ENCODE data around the gene DHRS12. TPM values are rescaled to one million over a fixed set of nuclear protein-coding genes. Genes with fewer than 3 reads are reported as not detected.

Gene DHRS12
- total RNA-seq, 2 experiments from 2014 or later = 5.3 to 5.4 TPM

- CTCF ChIA-PET = interaction anchor here (0.9 to 4.0 kb wide), 16 partner anchors 10 to 312 kb away, joined by 3 to 20 read pairs (median 4); no protein-coding TSS in a partner anchor
- POLR2A ChIA-PET = no interaction called here
Observed at GRCh38 chr13:51815848-51816247, 11.9 kb upstream of the DHRS12 start.

- ChIA-PET POLR2A (no interaction called here), CTCF (interaction anchor here (0.9 to 4.0 kb wide), 19 partner anchors 9 to 314 kb away, joined by 3 to 20 read pairs (median 4); partner anchors contain the start of genes ALG11 and NEK5)
Observed at GRCh38 chr13:51814825-51815650, 11.1 kb upstream of the DHRS12 start.

DNA sequence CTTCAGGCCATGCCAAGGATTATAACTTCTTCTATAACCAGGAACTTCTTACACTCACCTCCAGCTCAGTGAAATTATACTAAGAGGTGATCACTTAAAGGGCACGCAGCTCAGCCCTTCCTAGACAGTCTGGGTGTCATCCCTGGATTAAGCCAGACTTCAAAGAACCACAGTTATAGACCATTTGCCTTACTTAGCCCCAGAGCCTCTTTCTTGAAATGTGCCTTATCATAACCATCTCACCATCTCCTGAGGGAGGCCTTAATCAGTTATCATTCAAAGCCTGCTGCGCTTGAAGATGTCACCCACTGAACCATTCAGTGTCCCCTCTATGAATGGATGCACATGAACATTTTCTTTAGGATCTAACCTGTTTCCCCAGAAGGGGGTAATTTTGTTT, 10.1 kb upstream of the DHRS12 start:
- ChIA-PET CTCF (interaction anchor here (1.0 to 4.0 kb wide), 7 partner anchors 8 to 315 kb away, joined by 3 to 20 read pairs (median 7); partner anchors contain the start of genes ALG11 and NEK5), POLR2A (no interaction called here)

- POLR2A ChIA-PET = no interaction called here
- CTCF ChIA-PET = interaction anchor here (1.2 kb wide), 1 partner anchor 14 kb away, joined by 3 read pairs; no protein-coding TSS in a partner anchor
Observed at GRCh38 chr13:51811920-51812451, 8.0 kb upstream of the DHRS12 start.

DNA sequence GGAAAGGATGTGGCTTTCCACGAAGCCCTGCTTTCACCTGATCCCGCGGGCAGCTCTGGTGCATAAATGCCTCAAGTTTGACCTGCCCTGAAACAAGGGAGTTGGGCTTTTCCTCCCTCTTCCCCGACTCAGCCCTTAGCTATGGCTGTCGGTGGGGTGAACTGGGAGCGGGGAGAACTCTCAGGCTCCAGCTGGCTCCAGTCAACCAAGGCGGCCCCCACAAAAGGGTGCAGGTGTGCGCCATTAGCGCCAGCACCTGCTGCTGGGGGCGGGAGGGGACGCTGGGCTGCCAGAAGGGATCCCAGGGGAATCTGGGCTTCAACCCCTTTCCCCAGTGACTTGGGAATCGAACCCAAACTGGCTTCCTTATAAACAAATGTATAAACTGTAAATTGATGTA, 7.1 kb upstream of the DHRS12 start:
- ChIA-PET POLR2A (no interaction called here), CTCF (interaction anchor here (1.9 kb wide), 1 partner anchor 9 kb away, joined by 6 read pairs; no protein-coding TSS in a partner anchor)

- ChIA-PET POLR2A (no interaction called here), CTCF (interaction anchor here (1.9 kb wide), 1 partner anchor 12 kb away, joined by 6 read pairs; no protein-coding TSS in a partner anchor)
Observed at GRCh38 chr13:51808811-51809210, 4.8 kb upstream of the DHRS12 start.

GRCh38 chr13:51807041-51807440, 3.1 kb upstream of the DHRS12 start:
- ChIA-PET CTCF (interaction anchor here (2.7 kb wide), 1 partner anchor 8 kb away, joined by 13 read pairs; no protein-coding TSS in a partner anchor), POLR2A (no interaction called here)

DNA sequence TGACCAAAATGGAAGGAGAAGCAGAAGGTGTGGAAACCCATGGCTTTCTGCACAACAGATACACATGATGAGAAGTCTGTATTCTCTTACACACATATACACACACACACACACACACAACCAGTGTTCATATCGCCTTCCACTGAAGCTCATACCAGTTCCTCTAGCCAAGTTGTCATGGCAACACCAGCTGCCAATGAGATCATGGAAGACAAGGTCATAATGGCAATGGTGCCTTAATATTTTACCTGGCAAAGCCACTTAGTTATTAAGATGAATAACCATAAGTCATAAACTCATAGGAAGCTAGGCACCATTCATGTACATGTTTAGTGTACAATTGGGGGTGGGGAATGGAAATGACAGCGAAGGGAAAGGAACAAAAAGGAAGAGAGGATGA, 2.6 kb upstream of the DHRS12 start:
- ChIA-PET POLR2A (no interaction called here), CTCF (interaction anchor here (1.8 to 2.7 kb wide), 2 partner anchors 8 to 13 kb away, joined by 4 to 13 read pairs; no protein-coding TSS in a partner anchor)

DNA sequence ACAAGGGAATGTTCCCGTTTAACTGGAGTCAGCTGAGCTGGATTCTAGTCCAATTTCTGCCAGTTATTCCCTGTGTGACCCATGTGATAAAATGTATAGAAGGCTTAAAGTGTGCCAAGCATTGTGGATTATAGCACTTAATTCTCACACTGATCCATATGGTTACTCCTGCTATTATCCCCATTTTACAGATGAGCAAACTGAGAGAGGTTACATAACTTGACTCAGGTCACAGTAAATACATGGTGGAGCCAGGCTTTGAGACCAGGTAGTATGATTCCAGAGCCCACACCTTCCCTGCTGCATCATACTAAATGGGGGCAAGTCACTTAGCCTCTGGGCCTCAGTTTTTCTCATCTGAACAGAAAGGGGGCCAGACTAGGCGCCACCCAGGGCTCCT, 2.0 kb upstream of the DHRS12 start:
- CTCF ChIA-PET = interaction anchor here (1.2 to 2.7 kb wide), 3 partner anchors 9 to 20 kb away, joined by 3 to 13 read pairs (median 4); no protein-coding TSS in a partner anchor

GRCh38 chr13:51805313-51805712, 1.4 kb upstream of the DHRS12 start:
- POLR2A ChIA-PET = interaction anchor here (0.6 to 1.7 kb wide), 3 partner anchors 20 to 352 kb away, joined by 5 to 7 read pairs (median 5); no protein-coding TSS in a partner anchor
- CTCF ChIA-PET = interaction anchor here (1.2 to 2.7 kb wide), 3 partner anchors 9 to 21 kb away, joined by 3 to 13 read pairs (median 4); no protein-coding TSS in a partner anchor

More for the DNA sequence above, 2.0 kb upstream of the DHRS12 start:
- POLR2A ChIA-PET = interaction anchor here (0.6 to 1.7 kb wide), 3 partner anchors 20 to 352 kb away, joined by 5 to 7 read pairs (median 5); no protein-coding TSS in a partner anchor

DNA sequence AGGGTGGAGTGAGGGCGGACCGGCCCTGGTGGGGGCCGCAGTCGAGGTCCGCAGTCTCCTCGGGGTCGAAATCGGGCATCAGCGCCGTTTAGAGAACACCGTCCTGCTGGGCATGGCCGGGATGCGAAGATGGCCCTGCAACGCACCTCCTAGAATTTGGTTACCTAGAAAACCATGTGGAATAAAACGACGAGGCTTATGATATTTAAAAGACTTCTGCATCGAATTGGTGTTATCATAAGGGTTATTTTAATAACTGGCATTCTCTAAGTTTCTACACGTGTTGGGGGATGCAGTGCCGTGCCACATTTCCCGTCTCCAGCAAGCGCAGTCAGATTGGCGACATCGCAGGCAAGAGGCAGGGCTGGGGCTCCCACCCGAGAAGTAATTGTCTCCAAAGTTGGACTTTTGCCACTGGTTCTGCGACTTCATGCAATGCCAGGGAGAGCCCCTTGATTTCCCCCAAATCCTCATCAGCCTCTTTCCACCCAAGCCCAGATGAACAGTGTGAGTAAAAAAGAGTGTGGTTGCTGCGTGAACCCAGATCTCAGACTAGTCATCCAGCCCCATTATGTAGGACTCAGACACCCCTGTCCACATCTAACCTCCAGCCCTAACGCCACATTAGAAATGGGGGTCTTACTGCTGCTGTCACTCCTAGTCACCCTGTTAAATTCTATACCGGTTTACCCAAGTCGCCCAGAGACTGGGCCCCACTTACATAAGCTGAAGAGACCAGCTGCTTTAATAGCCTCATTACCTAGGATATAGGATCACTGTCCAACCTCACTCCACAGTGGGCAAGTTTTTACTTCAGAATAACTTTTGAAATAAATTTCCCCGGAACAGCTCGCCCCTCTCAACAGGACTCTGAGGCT, 571 bp upstream of the DHRS12 start:
- ChIA-PET CTCF (interaction anchor here (1.2 to 2.7 kb wide), 3 partner anchors 10 to 21 kb away, joined by 3 to 13 read pairs (median 4); no protein-coding TSS in a partner anchor), POLR2A (interaction anchor here (1.2 to 1.7 kb wide), 2 partner anchors 21 to 351 kb away, joined by 5 to 7 read pairs; no protein-coding TSS in a partner anchor)

DNA sequence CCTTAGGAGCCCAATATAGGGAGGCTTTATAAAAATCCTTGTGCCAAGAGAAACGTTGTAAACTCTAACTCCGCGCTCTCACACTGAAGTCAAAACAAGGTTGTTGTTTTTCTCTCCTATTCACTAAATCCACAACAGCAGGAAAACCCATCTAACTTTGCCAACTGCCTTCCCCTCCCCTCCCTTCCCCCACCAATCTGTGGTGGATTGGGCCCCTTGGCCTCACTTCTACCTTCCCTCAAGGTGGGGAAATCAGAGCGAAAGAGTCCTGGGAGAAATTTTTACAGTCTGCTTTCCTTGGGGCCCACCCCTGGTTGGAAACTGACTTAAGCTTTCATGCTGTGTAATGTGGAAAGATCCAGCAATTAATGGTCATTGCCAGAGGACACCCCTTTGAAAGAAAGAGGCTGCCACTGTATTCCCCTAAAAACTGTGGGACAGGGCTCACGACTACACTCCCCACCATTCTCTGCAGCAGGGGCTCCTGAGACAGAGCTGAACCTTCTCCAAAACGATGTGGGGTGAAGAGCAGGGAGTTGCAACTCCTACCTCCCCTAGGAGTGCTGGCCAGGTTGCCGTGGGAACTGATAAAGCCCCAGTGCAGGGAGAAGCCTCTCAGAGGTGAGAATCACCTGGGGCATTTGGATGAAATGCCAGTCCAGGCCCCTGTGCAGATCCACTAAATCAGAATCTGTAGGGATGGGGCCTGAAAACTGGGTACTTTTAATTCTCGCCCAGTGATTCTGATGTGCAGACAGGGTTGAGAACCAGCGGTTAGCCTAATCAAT, 1.1 kb downstream of the DHRS12 start:
- ChIA-PET CTCF (interaction anchor here (0.7 to 1.3 kb wide), 4 partner anchors 45 to 448 kb away, joined by 3 read pairs; no protein-coding TSS in a partner anchor), POLR2A (interaction anchor here (0.7 to 4.1 kb wide), 5 partner anchors 9 to 352 kb away, joined by 3 to 22 read pairs (median 11); partner anchors contain the start of gene INTS6)

GRCh38 chr13:51801631-51802099, 2.3 kb downstream of the DHRS12 start:
- CTCF ChIA-PET = interaction anchor here (0.7 kb wide), 1 partner anchor 447 kb away, joined by 3 read pairs; no protein-coding TSS in a partner anchor
- POLR2A ChIA-PET = interaction anchor here (0.9 to 4.1 kb wide), 3 partner anchors 37 to 350 kb away, joined by 3 to 22 read pairs (median 11); partner anchors contain the start of gene INTS6

DNA sequence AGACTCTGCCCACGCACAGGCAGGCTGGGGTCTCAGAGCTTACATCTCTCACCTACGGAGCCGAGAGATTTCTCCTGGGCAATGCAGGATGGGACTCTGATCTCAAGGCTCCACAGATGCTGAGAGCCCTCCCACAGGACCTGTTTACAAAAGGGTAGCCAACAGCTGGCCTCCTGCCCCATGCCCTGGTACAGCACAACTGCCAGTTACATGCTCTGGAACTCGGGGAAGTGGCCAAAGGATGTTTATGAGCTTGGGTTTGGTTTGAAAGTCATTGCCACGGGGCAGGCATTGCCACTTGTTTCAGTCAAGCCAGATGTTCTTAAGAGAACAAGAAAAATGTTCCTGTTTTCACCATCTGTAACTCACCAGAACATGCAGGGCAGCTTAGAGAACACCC, 3.5 kb downstream of the DHRS12 start:
- POLR2A ChIA-PET = interaction anchor here (4.1 kb wide), 1 partner anchor 346 kb away, joined by 22 read pairs; the partner anchor contains the start of gene INTS6
- CTCF ChIA-PET = interaction anchor here (0.7 to 1.5 kb wide), 4 partner anchors 14 to 514 kb away, joined by 3 to 5 read pairs (median 3); no protein-coding TSS in a partner anchor

- ChIA-PET CTCF (interaction anchor here (1.5 kb wide), 1 partner anchor 16 kb away, joined by 5 read pairs; no protein-coding TSS in a partner anchor), POLR2A (no interaction called here)
Observed at GRCh38 chr13:51799261-51799660, 4.7 kb downstream of the DHRS12 start.

DNA sequence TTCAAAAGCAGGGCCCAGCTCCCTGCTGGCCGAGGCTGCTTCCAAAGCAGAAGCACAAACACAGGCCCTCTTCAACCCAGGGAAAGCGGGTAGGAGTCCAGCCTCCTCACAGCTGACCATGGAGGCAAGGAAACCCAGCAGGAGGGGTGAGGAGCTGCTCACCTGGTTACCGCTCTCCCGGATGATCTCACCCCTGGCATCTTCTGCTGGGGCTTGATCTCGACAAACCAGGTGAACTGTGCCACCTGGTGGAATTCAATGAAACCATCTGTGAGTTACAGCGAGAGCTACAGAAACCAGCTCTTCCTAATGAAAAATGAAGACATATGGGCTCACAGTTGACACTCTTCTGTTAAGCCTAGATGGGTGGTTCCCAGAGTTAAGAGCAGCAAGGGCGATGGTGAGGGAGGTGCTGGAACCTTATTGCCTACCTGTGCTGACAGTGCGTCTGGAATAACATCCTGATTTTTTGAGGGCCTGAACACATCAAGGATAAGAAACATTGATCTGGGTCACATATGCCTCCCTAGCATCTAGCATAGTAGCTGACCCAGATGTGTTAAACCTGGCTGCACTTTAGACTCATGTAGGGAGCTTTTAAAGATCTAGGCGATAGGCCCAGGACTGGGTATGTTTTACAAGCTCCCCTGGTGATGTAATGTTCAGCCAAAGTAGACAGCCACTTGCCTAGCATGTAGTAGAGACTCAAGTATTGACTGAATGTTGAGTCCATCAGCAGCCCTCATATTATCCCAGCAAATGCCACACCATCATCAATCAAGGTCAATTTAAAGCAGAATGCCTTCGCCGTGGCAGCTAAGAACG, 6.1 kb downstream of the DHRS12 start:
- CTCF ChIA-PET = interaction anchor here (0.6 to 1.8 kb wide), 10 partner anchors 15 to 433 kb away, joined by 3 to 5 read pairs (median 4); partner anchors contain the start of gene INTS6
- POLR2A ChIA-PET = interaction anchor here (0.6 to 0.7 kb wide), 2 partner anchors 168 to 213 kb away, joined by 3 to 6 read pairs; no protein-coding TSS in a partner anchor

All from activated CD8-positive, alpha-beta memory T cell treated with anti-CD3 and anti-CD28 coated beads for 36 hours (primary cell).